Astrocyte of the spinal cord (primary cell): ENCODE data around the gene FOXB1.

Experiments
- DNase-seq: peaks from one replicate; pipeline ENCODE4 v3.0.0; 2011; ENCODE audit warnings: low read depth, low spot score
- H3K4me3 ChIP-seq: 2 replicates; pipeline ENCODE4 v1.5.1; 2011; ENCODE audit warnings: low read depth, mild to moderate bottlenecking, low read length, moderate library complexity
- CTCF ChIP-seq: IDR thresholded peaks from 2 replicates; pipeline ENCODE4 v1.5.1; 2012; ENCODE audit warnings: low read depth, mild to moderate bottlenecking, low read length, inconsistent platforms
- in situ Hi-C: cut with HindIII; loops from 2 replicates; pipeline ENCODE4 v1.10.0; 2017; ENCODE audit warnings: low sequenced_read_pairs

Gene FOXB1

GRCh38 chr15:59998305-59998949, 5.7 kb upstream of the FOXB1 start:
- no peak for TF ChIP-seq CTCF
- H3K4me3 ChIP-seq: no peak overlapping the region
- in situ Hi-C loops: no loop called here
- no peak for DNase-seq

- no peak for TF ChIP-seq CTCF
- DNase-seq: no peak
- no peak overlapping the region for H3K4me3 ChIP-seq
- in situ Hi-C loops: no loop called here
Observed at GRCh38 chr15:59998950-59999611, 5.0 kb upstream of the FOXB1 start.

DNA sequence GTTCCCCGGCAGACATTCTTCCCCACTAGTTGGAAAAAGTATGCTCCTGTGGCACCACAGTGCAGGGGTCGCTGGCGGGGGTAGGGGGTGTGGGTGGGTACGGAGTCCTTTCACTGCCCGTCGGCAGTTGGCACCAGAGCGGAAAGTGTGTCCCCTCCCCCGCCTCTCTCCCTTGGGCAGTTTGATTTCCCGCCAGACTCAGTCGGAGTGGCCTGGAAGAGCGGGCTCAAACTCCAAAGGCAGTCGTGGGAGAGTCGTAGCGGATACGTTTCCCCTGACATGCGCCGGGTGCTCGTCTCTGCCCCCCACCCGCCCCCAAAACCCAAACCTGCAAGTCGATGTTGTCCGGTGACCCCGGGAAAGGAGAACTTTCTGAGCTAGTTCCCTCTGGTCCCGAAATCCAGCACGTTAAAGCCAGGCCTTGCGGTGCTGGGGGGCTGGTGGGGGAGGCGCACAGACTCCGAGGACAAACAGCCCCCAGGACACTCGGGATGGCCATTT, 4.4 kb upstream of the FOXB1 start:
- in situ Hi-C loops: no loop called here
- TF ChIP-seq CTCF: no peak

GRCh38 chr15:60000113-60000823, 3.8 kb upstream of the FOXB1 start:
- no peak for DNase-seq
- no peak overlapping the region for H3K4me3 ChIP-seq
- in situ Hi-C loops: no loop called here
- TF ChIP-seq CTCF: no peak

More for the DNA sequence above, 4.4 kb upstream of the FOXB1 start:
- H3K4me3 ChIP-seq: no peak overlapping the region
- no peak for DNase-seq

- in situ Hi-C loops: no loop called here
- TF ChIP-seq CTCF: no peak
Observed at GRCh38 chr15:60000824-60001609, 3.1 kb upstream of the FOXB1 start.

More at GRCh38 chr15:60000824-60001609, 3.1 kb upstream of the FOXB1 start:
- H3K4me3 ChIP-seq: no peak overlapping the region
- DNase-seq: no peak
